GM12801 (cell line): ENCODE results near the gene AMPD3.

Experiments used
- CTCF ChIP-seq: IDR thresholded peaks from one replicate; pipeline ENCODE4 v1.5.1; 2011; ENCODE audit warnings: control low read depth; ENCODE audit not compliant: insufficient read length; ENCODE audit errors: extremely low read depth

Gene AMPD3

GRCh38 chr11:10485646-10486045, 30.6 kb downstream of the AMPD3 start:
- no peak for TF ChIP-seq CTCF

- no peak for TF ChIP-seq CTCF
These were observed 31.2 kb downstream of the AMPD3 start for GRCh38 chr11:10486161-10486840.

GRCh38 chr11:10487002-10487647, 32.1 kb downstream of the AMPD3 start:
- TF ChIP-seq CTCF: no peak

GRCh38 chr11:10488121-10488933, 33.3 kb downstream of the AMPD3 start:
- no peak for TF ChIP-seq CTCF

- TF ChIP-seq CTCF: no peak
These were observed 34.0 kb downstream of the AMPD3 start for GRCh38 chr11:10488934-10489691.

- TF ChIP-seq CTCF: no peak
These were observed 35.0 kb downstream of the AMPD3 start for GRCh38 chr11:10490032-10490397.
